RKO (cell line): ENCODE data around the gene TMCC3.
"Not testable (repeated sequence)": the region's sequence is repeated elsewhere in the genome, so short reads cannot be mapped to it uniquely, and the experiment has no call there.

ENCODE experiments used
- DNase-seq: peaks from one replicate; pipeline ENCODE4 v3.0.0-alpha.2; 2016; ENCODE audit warnings: low spot score

TMCC3 gene

GRCh38 chr12:94650143-94651056 lies at the start of gene TMCC3:
TMCC3 (minus strand) TSS chr12:94650557; CDS start chr12:94650430, 127 bp downstream.
- DNase-seq: no peak

GRCh38 chr12:94699801-94700200 lies 49.4 kb upstream of the TMCC3 start:
- no peak for DNase-seq

- DNase-seq: no peak
Measured at GRCh38 chr12:94698578-94698977, 48.2 kb upstream of the TMCC3 start.

GRCh38 chr12:94697631-94698030 lies 47.3 kb upstream of the TMCC3 start:
- DNase-seq: no peak

GRCh38 chr12:94694732-94695131 lies 44.4 kb upstream of the TMCC3 start:
- DNase-seq: no peak

GRCh38 chr12:94692826-94693225 lies 42.5 kb upstream of the TMCC3 start:
- DNase-seq: not testable (repeated sequence)

GRCh38 chr12:94690198-94690771 lies 39.9 kb upstream of the TMCC3 start:
- no peak for DNase-seq

GRCh38 chr12:94689646-94690036 lies 39.3 kb upstream of the TMCC3 start:
- no peak for DNase-seq

GRCh38 chr12:94689002-94689645 lies 38.8 kb upstream of the TMCC3 start:
- no peak for DNase-seq

- DNase-seq: no peak
Measured at GRCh38 chr12:94687891-94688290, 37.5 kb upstream of the TMCC3 start.

- no peak for DNase-seq
Measured at GRCh38 chr12:94686834-94687628, 36.7 kb upstream of the TMCC3 start.

- no peak for DNase-seq
Measured at GRCh38 chr12:94684416-94685142, 34.2 kb upstream of the TMCC3 start.

GRCh38 chr12:94679554-94680195 lies 29.3 kb upstream of the TMCC3 start:
- DNase-seq: no peak

GRCh38 chr12:94678849-94679248 lies 28.5 kb upstream of the TMCC3 start:
- no peak for DNase-seq

- no peak for DNase-seq
Measured at GRCh38 chr12:94678379-94678778, 28.0 kb upstream of the TMCC3 start.

- no peak for DNase-seq
Measured at GRCh38 chr12:94677778-94678177, 27.4 kb upstream of the TMCC3 start.

- no peak for DNase-seq
Measured at GRCh38 chr12:94676922-94677321, 26.6 kb upstream of the TMCC3 start.

GRCh38 chr12:94676031-94676641 lies 25.8 kb upstream of the TMCC3 start:
- no peak for DNase-seq

- DNase-seq: no peak
Measured at GRCh38 chr12:94674835-94675234, 24.5 kb upstream of the TMCC3 start.

GRCh38 chr12:94674051-94674451 lies 23.7 kb upstream of the TMCC3 start:
- no peak for DNase-seq

- no peak for DNase-seq
Measured at GRCh38 chr12:94673496-94673895, 23.1 kb upstream of the TMCC3 start.
